ENCODE data around the gene SOX6.

SOX6 gene

GRCh38 chr11:15942936-15943335 lies 413.4 kb downstream of the SOX6 start:
- DNase-seq: no peak
- H3K4me3 Mint-ChIP-seq: no peak overlapping the region
- no peaks in the 10 kb centered on the region for H3K36me3 Mint-ChIP-seq (ENCODE audit: low read depth)
- H3K4me1 Mint-ChIP-seq (ENCODE audit: low read depth): no peaks in the 10 kb centered on the region
- H3K9me3 Mint-ChIP-seq: peaks cover 11% of the 10 kb centered on the region
- no peak overlapping the region for H3K27ac Mint-ChIP-seq
- H3K27me3 Mint-ChIP-seq: peaks cover 14% of the 10 kb centered on the region

DNA sequence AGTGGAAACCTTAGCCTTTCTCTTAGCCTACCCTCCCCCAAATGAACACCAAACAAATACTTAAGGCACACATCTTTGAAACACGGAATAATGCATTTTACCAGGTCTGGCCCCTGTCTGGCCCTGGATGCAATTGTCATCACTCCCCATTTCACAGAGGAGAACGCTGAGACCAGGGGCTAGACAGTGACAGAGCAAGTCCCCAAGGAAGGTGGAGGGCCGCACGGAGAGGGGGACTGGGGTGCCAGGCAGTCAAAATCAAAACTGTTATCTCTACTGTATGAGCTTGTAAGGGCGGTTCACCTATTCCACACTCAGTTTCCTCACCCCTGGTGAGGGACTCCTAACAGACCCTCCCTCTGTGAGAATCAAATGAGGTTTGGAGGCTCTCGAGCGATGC lies 414.2 kb downstream of the SOX6 start:
- Mint-ChIP-seq H3K4me3 (no peak overlapping the region), H3K4me1 (ENCODE audit: low read depth) (no peaks in the 10 kb centered on the region), H3K27me3 (peaks cover 14% of the 10 kb centered on the region), H3K27ac (no peak overlapping the region), H3K36me3 (ENCODE audit: low read depth) (no peaks in the 10 kb centered on the region), H3K9me3 (peaks cover 4% of the 10 kb centered on the region)
- no peak for DNase-seq

GRCh38 chr11:15941206-15941770 lies 415.1 kb downstream of the SOX6 start:
- peak; percentile 51 for DNase-seq

DNA sequence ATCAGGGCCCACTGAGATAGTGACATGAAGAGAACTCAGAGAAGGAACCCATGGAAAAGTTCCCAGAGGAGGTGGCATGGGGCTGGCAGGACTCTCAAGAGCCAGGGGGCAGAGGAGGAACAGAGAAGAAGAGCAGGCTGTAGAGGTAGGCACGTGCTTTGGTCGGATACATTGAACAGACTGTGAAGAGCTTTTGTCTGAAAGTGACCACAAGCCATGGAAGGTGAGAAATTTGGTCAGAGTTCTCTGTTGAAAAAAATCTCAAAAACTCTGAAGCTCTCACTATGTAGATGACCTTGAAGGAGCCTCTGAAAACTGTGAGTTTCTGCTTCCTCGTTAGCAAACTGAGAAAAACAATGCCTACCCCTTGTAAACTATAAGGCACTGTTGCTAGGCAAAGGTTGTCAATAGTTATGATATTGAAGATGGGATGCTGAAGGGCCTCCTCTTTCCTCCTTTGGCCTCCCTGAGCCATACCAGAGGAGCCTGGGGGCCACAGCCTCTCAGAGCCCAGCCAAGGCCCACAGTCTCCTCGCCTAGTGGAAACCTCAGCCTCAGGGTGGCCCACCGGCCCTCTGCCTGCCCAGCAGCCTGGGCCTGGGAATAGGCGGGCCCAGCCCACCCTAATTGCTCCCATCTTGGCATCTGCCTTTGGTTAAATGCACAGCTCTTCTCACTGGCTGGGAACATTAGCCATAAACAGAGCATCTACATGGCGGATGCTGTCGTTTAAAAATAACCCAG lies 415.7 kb downstream of the SOX6 start:
- Mint-ChIP-seq H3K4me3 (no peak overlapping the region), H3K27ac (no peak overlapping the region), H3K4me1 (ENCODE audit: low read depth) (no peaks in the 10 kb centered on the region), H3K27me3 (peaks cover 14% of the 10 kb centered on the region), H3K36me3 (ENCODE audit: low read depth) (no peaks in the 10 kb centered on the region), H3K9me3 (no peaks in the 10 kb centered on the region)
- no peak for DNase-seq

More at GRCh38 chr11:15941206-15941770, 415.1 kb downstream of the SOX6 start:
- Mint-ChIP-seq H3K4me3 (no peak overlapping the region), H3K27ac (no peak overlapping the region), H3K9me3 (peaks cover under 1% of the 10 kb centered on the region), H3K4me1 (ENCODE audit: low read depth) (no peaks in the 10 kb centered on the region), H3K36me3 (ENCODE audit: low read depth) (no peaks in the 10 kb centered on the region), H3K27me3 (peaks cover 14% of the 10 kb centered on the region)

DNA sequence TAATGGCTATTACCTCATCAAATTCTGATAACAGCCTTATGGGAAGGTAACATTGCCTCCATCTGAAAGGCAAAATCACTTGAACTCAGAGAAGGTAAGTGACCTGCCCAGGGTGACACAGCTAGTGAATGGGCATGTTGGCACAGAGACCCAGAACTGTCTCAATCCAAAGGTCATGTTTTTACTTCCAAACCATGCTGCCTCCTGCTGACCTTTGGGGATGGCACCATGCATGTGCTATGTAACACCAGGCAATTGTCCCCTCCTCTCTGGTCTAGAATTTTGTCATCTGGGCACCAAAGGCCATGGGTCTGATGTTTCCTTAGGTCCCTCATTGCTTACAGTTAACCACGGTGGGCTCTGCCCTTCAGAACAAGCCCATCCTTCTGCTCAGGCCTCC lies 417.4 kb downstream of the SOX6 start:
- Mint-ChIP-seq H3K36me3 (ENCODE audit: low read depth) (no peaks in the 10 kb centered on the region), H3K4me1 (ENCODE audit: low read depth) (no peaks in the 10 kb centered on the region), H3K27me3 (peaks cover 14% of the 10 kb centered on the region), H3K4me3 (no peak overlapping the region), H3K27ac (no peak overlapping the region), H3K9me3 (no peaks in the 10 kb centered on the region)
- DNase-seq: no peak

DNA sequence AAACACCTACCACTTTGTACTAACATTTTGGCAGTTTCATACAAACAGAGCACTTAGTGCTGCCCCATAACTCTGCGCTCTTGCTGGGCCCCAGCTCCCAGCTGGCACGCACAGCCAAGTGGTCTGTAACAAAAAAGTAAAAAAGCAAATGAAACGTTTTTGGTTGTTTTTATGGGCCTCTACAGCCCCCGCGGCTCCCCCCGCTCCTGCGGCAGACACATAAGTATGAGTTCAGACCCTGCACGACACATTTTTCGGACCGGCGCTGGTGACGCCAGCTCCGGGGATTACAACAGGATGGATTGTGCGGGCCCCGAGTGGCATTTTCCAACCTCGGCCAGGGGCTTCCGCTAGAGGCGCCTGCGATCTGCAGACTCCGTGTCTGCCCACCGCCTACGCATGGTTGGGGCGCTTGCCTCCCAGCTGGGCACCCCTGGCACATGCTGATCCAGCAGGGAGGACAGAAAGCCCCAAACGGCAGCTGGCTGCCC lies 418.2 kb downstream of the SOX6 start:
- no peaks in the 10 kb centered on the region for H3K36me3 Mint-ChIP-seq (ENCODE audit: low read depth)
- H3K4me1 Mint-ChIP-seq (ENCODE audit: low read depth): no peaks in the 10 kb centered on the region
- no peak for DNase-seq
- H3K27me3 Mint-ChIP-seq: peaks cover 14% of the 10 kb centered on the region
- H3K27ac Mint-ChIP-seq: no peak overlapping the region
- H3K9me3 Mint-ChIP-seq: no peaks in the 10 kb centered on the region
- H3K4me3 Mint-ChIP-seq: no peak overlapping the region

DNA sequence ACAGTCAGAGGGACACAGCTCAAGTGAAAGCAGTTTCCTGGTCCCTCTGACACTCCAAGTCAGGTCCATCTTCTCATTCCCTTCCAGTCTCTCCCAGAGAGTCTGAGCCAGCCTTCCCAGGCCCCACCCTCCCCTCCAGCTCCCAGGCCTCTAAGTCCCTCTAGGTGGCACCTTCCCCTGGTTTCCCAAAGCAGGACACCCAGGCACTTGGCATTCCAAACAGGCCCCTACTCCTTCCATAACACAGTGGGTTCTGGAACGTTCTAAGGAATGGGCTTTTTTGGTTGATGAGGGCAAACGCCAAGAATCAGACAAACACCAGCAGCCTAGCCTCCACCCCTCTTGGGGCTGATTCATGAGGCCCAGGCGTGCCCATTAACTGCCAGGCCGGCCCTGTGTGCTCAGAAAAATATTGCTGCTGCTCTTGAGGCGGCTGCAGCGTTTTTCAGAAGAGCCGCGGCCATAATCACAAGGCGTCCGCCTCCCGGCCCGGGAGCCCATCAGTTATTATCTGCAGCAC lies 418.7 kb downstream of the SOX6 start:
- Mint-ChIP-seq H3K4me3 (no peak overlapping the region), H3K4me1 (ENCODE audit: low read depth) (no peaks in the 10 kb centered on the region), H3K27ac (no peak overlapping the region), H3K36me3 (ENCODE audit: low read depth) (no peaks in the 10 kb centered on the region), H3K27me3 (peaks cover 14% of the 10 kb centered on the region), H3K9me3 (no peaks in the 10 kb centered on the region)
- DNase-seq: no peak

GRCh38 chr11:15936011-15936410 lies 420.3 kb downstream of the SOX6 start:
- Mint-ChIP-seq H3K4me1 (ENCODE audit: low read depth) (no peaks in the 10 kb centered on the region), H3K9me3 (no peaks in the 10 kb centered on the region), H3K27me3 (peaks cover 14% of the 10 kb centered on the region), H3K36me3 (ENCODE audit: low read depth) (no peaks in the 10 kb centered on the region), H3K27ac (no peak overlapping the region), H3K4me3 (no peak overlapping the region)
- DNase-seq: no peak

DNA sequence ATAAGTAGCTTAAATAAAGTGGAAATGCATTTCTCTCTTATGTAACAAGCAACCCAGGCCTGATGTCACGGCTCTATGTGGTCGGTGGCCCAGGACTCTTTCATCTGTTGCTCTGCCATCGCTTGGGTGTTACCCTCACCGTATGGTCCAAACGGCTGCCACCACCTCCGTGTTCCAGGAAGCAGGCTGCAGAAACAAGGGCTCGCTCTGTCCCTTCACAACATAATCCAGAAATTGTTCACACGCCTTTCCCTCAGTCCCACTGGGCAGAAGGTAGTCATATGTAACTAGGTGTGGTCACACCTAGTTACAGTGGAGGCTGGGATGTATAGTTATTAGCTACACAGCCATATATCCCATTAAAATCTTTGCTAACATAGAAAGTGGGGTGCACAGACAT lies 421.0 kb downstream of the SOX6 start:
- H3K27ac Mint-ChIP-seq: no peak overlapping the region
- no peaks in the 10 kb centered on the region for H3K4me1 Mint-ChIP-seq (ENCODE audit: low read depth)
- no peak overlapping the region for H3K4me3 Mint-ChIP-seq
- H3K36me3 Mint-ChIP-seq (ENCODE audit: low read depth): no peaks in the 10 kb centered on the region
- H3K9me3 Mint-ChIP-seq: no peaks in the 10 kb centered on the region
- no peak for DNase-seq
- peaks cover 13% of the 10 kb centered on the region for H3K27me3 Mint-ChIP-seq

DNA sequence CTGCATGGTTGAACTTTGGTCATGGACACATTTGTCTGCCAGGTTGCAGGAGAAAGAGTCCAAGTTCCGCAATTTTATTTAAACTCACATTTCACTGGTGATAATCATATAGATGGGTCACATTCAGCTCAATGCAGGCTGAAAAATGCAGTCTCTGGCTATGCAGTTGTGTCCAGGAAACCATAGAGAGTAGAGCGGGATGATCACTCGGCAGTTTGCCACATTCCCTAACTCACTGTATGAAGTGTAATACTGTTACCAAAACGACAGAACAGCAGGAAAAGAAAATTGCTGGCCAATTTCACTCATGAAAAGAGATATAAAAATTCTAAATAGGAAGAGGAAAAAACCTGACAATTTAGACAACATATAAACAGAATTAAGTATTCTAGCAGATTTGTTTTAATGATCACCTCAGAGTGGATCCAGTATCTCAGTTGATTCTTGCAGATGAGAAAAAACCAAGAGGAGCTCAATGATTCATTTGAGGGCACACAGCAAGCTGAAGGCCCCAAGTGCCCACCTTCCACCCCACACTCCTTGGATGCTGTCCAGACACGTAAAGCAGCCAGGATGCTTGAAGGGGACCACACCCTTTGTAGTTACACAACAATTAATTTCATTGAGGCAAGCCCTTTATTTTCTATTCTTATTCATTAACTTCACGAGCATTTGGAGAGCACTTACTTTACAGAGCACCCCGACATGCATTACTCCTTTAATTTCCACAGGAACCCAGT lies 422.3 kb downstream of the SOX6 start:
- peaks cover 2% of the 10 kb centered on the region for H3K27me3 Mint-ChIP-seq
- H3K9me3 Mint-ChIP-seq: no peaks in the 10 kb centered on the region
- no peak overlapping the region for H3K4me3 Mint-ChIP-seq
- H3K27ac Mint-ChIP-seq: no peak overlapping the region
- no peaks in the 10 kb centered on the region for H3K36me3 Mint-ChIP-seq (ENCODE audit: low read depth)
- no peaks in the 10 kb centered on the region for H3K4me1 Mint-ChIP-seq (ENCODE audit: low read depth)
- no peak for DNase-seq

DNA sequence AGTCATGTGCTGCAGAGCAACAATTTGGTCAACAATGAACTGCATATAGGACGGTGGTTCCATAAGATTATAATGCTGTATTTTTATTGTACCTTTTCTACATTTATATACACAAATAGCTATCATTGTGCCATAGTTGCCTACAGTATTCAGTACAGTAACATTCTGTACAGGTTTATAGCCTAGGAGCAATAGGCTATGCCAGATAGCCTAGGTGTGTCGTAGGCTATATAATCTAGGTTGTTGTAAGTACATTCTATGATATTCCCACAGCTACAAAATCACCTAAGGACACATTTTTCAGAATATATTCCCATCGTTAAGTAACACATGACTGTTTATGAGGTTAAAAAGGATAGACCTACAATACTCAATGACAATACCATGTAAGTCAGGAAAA lies 423.9 kb downstream of the SOX6 start:
- no peak overlapping the region for H3K4me3 Mint-ChIP-seq
- DNase-seq: no peak
- H3K36me3 Mint-ChIP-seq (ENCODE audit: low read depth): no peaks in the 10 kb centered on the region
- H3K27me3 Mint-ChIP-seq: no peaks in the 10 kb centered on the region
- H3K9me3 Mint-ChIP-seq: no peaks in the 10 kb centered on the region
- H3K4me1 Mint-ChIP-seq (ENCODE audit: low read depth): no peaks in the 10 kb centered on the region
- no peak overlapping the region for H3K27ac Mint-ChIP-seq

DNA sequence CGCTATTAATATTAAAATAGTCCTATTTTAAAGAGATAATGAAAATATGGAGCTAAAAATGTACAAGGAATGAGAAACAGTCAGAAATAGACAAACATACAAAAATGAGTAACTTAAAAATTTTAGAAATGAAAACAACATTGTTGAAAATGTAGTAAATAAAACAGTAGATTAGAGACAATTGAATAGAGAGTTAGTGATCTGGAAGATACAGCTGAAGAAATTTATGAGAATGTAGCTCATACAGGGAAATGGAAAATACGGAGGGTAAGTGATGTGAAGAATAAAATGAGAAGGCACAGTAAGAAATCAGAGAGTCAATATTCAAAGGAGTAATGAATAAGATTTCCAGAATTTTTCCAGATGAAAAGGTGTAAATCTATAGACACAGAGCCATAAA lies 424.8 kb downstream of the SOX6 start:
- Mint-ChIP-seq H3K27ac (no peak overlapping the region), H3K9me3 (no peaks in the 10 kb centered on the region)

GRCh38 chr11:15930442-15931025 lies 425.8 kb downstream of the SOX6 start:
- H3K27ac Mint-ChIP-seq: no peak overlapping the region
- H3K4me3 Mint-ChIP-seq: no peak overlapping the region
- H3K9me3 Mint-ChIP-seq: no peaks in the 10 kb centered on the region
- H3K4me1 Mint-ChIP-seq (ENCODE audit: low read depth): no peaks in the 10 kb centered on the region
- no peak for DNase-seq
- no peaks in the 10 kb centered on the region for H3K36me3 Mint-ChIP-seq (ENCODE audit: low read depth)
- no peaks in the 10 kb centered on the region for H3K27me3 Mint-ChIP-seq

More for the DNA sequence above, 424.8 kb downstream of the SOX6 start:
- no peak overlapping the region for H3K4me3 Mint-ChIP-seq
- H3K36me3 Mint-ChIP-seq (ENCODE audit: low read depth): no peaks in the 10 kb centered on the region
- H3K4me1 Mint-ChIP-seq (ENCODE audit: low read depth): no peaks in the 10 kb centered on the region
- no peaks in the 10 kb centered on the region for H3K27me3 Mint-ChIP-seq
- no peak for DNase-seq

GRCh38 chr11:15929371-15929901 lies 426.9 kb downstream of the SOX6 start:
- Mint-ChIP-seq H3K36me3 (ENCODE audit: low read depth) (no peaks in the 10 kb centered on the region), H3K9me3 (no peaks in the 10 kb centered on the region), H3K4me1 (ENCODE audit: low read depth) (no peaks in the 10 kb centered on the region), H3K4me3 (no peak overlapping the region), H3K27ac (no peak overlapping the region), H3K27me3 (no peaks in the 10 kb centered on the region)
- DNase-seq: no peak
